ENCODE data around the gene CCDC141.

Gene CCDC141

GRCh38 chr2:178891265-178891958 lies 158.5 kb downstream of the CCDC141 start:
- no peaks in the 10 kb centered on the region for H3K9me3 Mint-ChIP-seq
- no peaks in the 10 kb centered on the region for H3K36me3 Mint-ChIP-seq
- H3K27ac Mint-ChIP-seq: no peak overlapping the region
- no peaks in the 10 kb centered on the region for H3K27me3 Mint-ChIP-seq
- H3K4me1 Mint-ChIP-seq: peaks cover 14% of the 10 kb centered on the region
- no peak overlapping the region for H3K4me3 Mint-ChIP-seq

GRCh38 chr2:178886006-178886405 lies 163.9 kb downstream of the CCDC141 start:
- Mint-ChIP-seq H3K9me3 (no peaks in the 10 kb centered on the region), H3K27me3 (no peaks in the 10 kb centered on the region), H3K27ac (no peak overlapping the region), H3K4me3 (no peak overlapping the region), H3K36me3 (peaks cover 22% of the 10 kb centered on the region), H3K4me1 (no peaks in the 10 kb centered on the region)

- Mint-ChIP-seq H3K27me3 (no peaks in the 10 kb centered on the region), H3K36me3 (peaks cover 32% of the 10 kb centered on the region), H3K4me3 (no peak overlapping the region), H3K9me3 (no peaks in the 10 kb centered on the region), H3K4me1 (no peaks in the 10 kb centered on the region), H3K27ac (no peak overlapping the region)
Observed at GRCh38 chr2:178884440-178884839, 165.5 kb downstream of the CCDC141 start.

GRCh38 chr2:178882666-178883440 lies 167.1 kb downstream of the CCDC141 start:
- Mint-ChIP-seq H3K27ac (no peak overlapping the region), H3K27me3 (no peaks in the 10 kb centered on the region)

DNA sequence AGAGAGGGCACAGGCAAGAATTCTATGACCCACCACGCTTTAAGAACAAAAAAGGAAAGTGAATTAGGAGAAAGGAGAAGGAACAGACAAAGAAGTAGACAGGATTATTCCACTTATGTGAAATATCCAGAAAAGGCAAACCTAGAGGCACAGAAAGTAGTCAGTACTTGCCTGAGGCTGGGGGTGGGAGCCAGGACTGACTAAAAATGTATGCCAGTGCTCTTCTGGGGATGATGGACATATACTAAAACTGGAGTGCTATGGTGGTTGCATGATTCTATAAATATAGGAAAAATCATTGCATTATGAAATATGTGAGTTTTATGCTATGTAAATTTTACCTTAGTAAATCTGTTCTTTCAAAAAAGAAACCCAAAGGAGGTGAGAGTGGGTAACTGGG lies 168.9 kb downstream of the CCDC141 start:
- H3K36me3 Mint-ChIP-seq: peaks cover 40% of the 10 kb centered on the region
- no peak overlapping the region for H3K4me3 Mint-ChIP-seq
- H3K9me3 Mint-ChIP-seq: no peaks in the 10 kb centered on the region
- no peaks in the 10 kb centered on the region for H3K27me3 Mint-ChIP-seq
- no peaks in the 10 kb centered on the region for H3K4me1 Mint-ChIP-seq
- no peak overlapping the region for H3K27ac Mint-ChIP-seq

More at GRCh38 chr2:178882666-178883440, 167.1 kb downstream of the CCDC141 start:
- no peak overlapping the region for H3K4me3 Mint-ChIP-seq
- H3K4me1 Mint-ChIP-seq: no peaks in the 10 kb centered on the region
- H3K36me3 Mint-ChIP-seq: peaks cover 34% of the 10 kb centered on the region
- H3K9me3 Mint-ChIP-seq: no peaks in the 10 kb centered on the region

DNA sequence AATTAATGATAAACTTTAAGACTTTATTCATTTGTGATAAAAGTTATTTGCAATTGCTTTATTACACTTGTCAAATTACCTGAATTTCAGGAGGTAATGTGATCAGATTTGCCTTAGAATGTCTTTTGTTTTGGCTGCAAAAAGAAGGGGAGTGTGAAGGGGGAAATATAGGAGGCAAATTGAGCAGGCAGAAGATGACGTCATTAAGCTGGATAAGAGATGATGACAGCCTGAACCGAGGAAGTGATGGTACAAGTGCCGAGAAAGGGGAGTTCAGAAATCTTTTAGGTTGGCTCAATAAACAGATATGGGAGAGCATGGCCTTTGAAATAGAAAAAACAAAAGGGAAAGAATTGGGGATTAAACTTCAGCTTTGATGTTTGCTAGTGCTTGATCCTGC lies 169.7 kb downstream of the CCDC141 start:
- no peaks in the 10 kb centered on the region for H3K27me3 Mint-ChIP-seq
- peaks cover 39% of the 10 kb centered on the region for H3K36me3 Mint-ChIP-seq
- H3K9me3 Mint-ChIP-seq: no peaks in the 10 kb centered on the region
- no peaks in the 10 kb centered on the region for H3K4me1 Mint-ChIP-seq
- no peak overlapping the region for H3K4me3 Mint-ChIP-seq
- H3K27ac Mint-ChIP-seq: no peak overlapping the region

DNA sequence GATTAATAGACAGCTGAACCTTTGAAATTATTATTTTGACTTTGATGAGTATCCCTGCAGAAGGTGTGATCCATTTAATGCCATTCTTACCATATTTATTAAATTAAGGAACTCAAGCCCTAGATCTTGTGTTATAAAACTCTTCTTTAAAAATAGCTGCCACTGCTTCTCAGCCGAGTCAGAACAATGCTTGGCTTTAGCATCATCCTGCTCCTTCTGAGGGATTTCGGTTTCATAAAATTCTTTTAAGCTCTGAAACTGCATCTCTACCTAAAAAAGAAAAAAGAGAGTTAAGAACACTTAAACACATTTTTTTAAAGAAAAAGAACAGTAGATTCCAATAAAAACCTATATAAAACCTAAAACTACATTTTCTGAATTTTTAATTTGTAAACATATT lies 172.1 kb downstream of the CCDC141 start:
- no peaks in the 10 kb centered on the region for H3K9me3 Mint-ChIP-seq
- peaks cover 29% of the 10 kb centered on the region for H3K36me3 Mint-ChIP-seq
- H3K27ac Mint-ChIP-seq: no peak overlapping the region
- H3K4me1 Mint-ChIP-seq: no peaks in the 10 kb centered on the region
- no peak overlapping the region for H3K4me3 Mint-ChIP-seq
- no peaks in the 10 kb centered on the region for H3K27me3 Mint-ChIP-seq

DNA sequence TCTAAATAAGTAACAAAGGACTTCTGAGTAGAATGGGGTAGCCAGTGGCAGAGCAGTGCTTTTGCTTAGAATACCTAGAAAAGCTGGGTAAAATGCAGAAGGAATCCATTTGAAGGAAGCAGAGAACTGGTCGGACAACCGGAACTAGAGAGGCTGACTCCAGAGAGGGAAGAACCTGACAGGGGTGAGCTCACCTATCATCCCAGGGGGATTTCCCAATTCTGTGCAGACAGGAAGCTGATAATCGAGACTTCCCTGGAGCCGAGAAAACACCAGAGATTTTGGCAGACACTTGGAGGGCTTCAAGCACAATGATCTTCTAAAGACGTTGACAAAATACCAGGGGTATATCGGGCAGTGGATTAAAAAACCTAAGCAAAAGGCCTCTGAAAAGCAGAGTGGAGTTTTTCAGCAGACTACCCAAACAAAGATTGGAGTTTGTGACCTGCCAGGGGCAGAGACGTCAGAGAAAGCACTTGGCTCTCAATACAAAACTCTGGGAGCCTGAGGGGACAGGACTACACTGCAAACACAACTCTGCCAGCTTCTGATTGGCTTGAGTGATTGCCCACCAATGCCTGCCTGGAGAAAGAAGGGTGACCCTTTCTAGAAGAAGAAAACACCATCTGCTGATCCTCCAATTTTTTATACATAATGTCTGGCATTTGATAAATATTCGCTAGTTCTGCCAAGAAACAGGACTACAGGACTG lies 175.3 kb downstream of the CCDC141 start:
- H3K36me3 Mint-ChIP-seq: peaks cover 13% of the 10 kb centered on the region
- no peak overlapping the region for H3K27ac Mint-ChIP-seq
- no peaks in the 10 kb centered on the region for H3K4me1 Mint-ChIP-seq
- no peak overlapping the region for H3K4me3 Mint-ChIP-seq
- no peaks in the 10 kb centered on the region for H3K9me3 Mint-ChIP-seq
- no peaks in the 10 kb centered on the region for H3K27me3 Mint-ChIP-seq

GRCh38 chr2:178873912-178874311 lies 176.0 kb downstream of the CCDC141 start:
- no peak overlapping the region for H3K27ac Mint-ChIP-seq
- H3K4me1 Mint-ChIP-seq: no peaks in the 10 kb centered on the region
- no peaks in the 10 kb centered on the region for H3K27me3 Mint-ChIP-seq
- peaks cover 9% of the 10 kb centered on the region for H3K36me3 Mint-ChIP-seq
- H3K9me3 Mint-ChIP-seq: no peaks in the 10 kb centered on the region
- H3K4me3 Mint-ChIP-seq: no peak overlapping the region

- no peaks in the 10 kb centered on the region for H3K27me3 Mint-ChIP-seq
- H3K9me3 Mint-ChIP-seq: no peaks in the 10 kb centered on the region
- H3K27ac Mint-ChIP-seq: no peak overlapping the region
- H3K36me3 Mint-ChIP-seq: peaks cover 5% of the 10 kb centered on the region
- H3K4me1 Mint-ChIP-seq: no peaks in the 10 kb centered on the region
- no peak overlapping the region for H3K4me3 Mint-ChIP-seq
Observed at GRCh38 chr2:178871536-178871935, 178.4 kb downstream of the CCDC141 start.

DNA sequence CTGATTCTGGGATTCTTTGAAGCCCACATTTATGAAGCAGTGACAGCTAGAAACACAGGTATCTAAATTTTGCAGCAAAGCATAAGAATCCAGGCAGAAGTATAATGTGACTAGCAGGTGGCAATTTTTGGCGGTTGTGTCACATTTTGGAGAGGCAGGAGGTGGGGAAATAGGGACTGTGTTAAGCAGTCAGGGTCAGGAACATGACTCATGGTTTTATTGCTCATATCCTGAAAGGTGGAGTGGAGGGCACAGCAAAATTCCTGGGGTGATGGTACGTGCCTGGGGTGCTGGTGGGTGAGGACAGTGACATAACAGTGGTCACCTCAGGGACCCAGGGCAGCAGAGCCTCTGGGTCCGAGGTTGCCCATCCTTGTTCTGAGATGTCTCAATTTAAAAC lies 179.2 kb downstream of the CCDC141 start:
- H3K4me3 Mint-ChIP-seq: no peak overlapping the region
- H3K36me3 Mint-ChIP-seq: peaks cover 3% of the 10 kb centered on the region
- no peaks in the 10 kb centered on the region for H3K27me3 Mint-ChIP-seq
- H3K9me3 Mint-ChIP-seq: no peaks in the 10 kb centered on the region
- no peak overlapping the region for H3K27ac Mint-ChIP-seq
- no peaks in the 10 kb centered on the region for H3K4me1 Mint-ChIP-seq

DNA sequence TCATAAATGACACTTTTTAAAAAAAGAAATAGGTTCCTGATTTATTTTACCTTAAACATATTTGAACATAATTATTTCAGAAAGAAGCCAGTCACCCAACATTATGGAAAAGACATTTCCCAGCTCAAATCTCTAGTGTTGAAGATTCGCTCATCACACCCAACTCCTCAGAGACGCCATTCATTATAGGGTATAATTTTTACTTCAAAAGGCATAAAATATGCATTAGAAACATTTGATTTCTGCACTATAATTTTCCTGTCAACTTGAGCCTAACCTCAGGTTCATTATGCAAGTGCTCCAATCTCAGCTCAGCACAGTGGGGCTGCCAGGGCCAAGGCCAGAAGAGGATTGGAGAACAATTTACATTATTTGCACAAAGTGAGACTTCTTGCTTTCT lies 183.9 kb downstream of the CCDC141 start:
- Mint-ChIP-seq H3K4me3 (no peak overlapping the region), H3K27ac (no peak overlapping the region), H3K36me3 (peaks cover 10% of the 10 kb centered on the region)

DNA sequence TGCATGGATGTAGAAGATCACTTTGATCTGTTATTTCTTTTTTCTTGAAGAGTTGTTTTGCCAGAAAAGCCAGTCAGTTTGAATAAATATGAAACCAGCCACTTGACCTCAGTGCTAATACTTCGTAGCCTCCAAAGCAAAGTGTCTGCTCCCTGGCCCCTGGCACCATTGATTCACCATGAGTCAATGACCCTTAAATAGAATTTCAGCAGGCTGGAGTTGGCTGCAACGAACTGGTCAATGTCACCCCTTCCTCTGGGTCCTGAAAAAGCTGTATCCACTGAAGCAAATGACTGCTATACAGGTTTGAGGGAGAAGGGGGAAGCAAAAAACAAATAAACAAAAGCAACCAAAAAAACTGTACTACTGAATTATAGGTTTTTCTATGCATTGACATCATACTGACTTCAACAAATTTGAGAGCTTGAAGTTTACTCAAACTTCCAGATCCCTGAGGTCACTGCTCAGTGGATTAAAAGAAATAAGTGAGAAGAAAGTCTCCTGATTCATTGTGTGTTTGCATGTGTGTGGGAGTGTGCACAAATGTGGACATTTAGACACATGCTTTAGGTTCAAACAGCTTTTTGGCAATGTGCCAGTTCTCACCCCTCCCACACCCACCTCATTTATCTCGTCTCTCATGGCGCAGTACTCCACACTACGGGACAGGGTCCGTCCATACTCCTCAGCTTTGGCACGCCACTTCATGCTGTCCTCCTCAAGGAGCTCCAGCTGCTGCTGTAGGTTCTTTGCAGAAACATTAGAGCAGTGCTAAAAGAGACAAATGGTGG lies 184.6 kb downstream of the CCDC141 start:
- H3K9me3 Mint-ChIP-seq: no peaks in the 10 kb centered on the region
- H3K27me3 Mint-ChIP-seq: no peaks in the 10 kb centered on the region
- no peak overlapping the region for H3K27ac Mint-ChIP-seq
- no peak overlapping the region for H3K4me3 Mint-ChIP-seq
- H3K4me1 Mint-ChIP-seq: no peaks in the 10 kb centered on the region
- peaks cover 10% of the 10 kb centered on the region for H3K36me3 Mint-ChIP-seq

More for the DNA sequence above, 183.9 kb downstream of the CCDC141 start:
- Mint-ChIP-seq H3K4me1 (no peaks in the 10 kb centered on the region), H3K27me3 (no peaks in the 10 kb centered on the region), H3K9me3 (no peaks in the 10 kb centered on the region)

DNA sequence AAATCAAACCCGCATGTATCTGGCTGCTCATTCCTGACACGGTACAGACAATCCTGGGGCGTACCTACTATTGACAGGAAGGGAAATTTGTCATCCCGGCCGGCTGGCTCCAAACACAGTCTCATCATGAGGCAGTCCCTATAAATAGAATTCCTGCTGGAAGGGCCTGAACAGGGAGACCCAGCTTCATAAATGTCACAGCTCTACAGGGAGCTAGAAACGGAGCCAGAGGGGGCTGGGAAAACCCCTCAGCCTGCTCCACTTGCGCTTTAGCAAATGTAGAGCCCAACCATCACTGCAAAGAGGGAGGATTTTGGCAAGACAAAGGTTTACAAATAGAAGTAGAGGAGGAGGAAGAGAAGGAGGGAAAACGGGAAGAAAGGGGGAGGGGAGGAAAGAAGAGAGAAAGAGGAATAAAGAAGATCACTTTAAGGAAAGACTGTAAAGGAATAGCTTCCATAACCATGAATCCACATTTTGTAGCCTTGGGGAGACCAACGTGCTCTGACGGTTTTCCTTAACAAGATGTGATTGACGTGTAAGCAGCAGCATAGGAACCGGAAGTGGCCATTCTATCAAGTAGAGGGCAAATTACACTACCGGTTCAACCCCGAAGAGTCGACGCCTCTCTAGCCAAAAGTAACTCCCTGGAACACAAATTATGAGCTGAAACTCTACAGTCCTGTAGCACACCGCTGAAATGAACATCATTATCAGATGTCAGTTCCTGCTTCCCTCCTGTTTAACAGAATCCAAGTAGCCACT lies 185.9 kb downstream of the CCDC141 start:
- Mint-ChIP-seq H3K4me1 (no peaks in the 10 kb centered on the region), H3K4me3 (no peak overlapping the region), H3K27ac (no peak overlapping the region), H3K9me3 (no peaks in the 10 kb centered on the region), H3K27me3 (no peaks in the 10 kb centered on the region), H3K36me3 (peaks cover 8% of the 10 kb centered on the region)

Measured in activated naive CD4-positive, alpha-beta T cell treated with anti-CD3 and anti-CD28 coated beads, Interleukin-2, amount 50 U/mL, for 24 hours (primary cell).